ENCODE measurements around the gene GBA2. TPM values are rescaled to one million over a fixed set of nuclear protein-coding genes. Genes with fewer than 3 reads are reported as not detected.

The GBA2 gene
- total RNA-seq, 4 donors from 2014 or later = 53.7 to 83.3 (median 65.0) TPM

DNA sequence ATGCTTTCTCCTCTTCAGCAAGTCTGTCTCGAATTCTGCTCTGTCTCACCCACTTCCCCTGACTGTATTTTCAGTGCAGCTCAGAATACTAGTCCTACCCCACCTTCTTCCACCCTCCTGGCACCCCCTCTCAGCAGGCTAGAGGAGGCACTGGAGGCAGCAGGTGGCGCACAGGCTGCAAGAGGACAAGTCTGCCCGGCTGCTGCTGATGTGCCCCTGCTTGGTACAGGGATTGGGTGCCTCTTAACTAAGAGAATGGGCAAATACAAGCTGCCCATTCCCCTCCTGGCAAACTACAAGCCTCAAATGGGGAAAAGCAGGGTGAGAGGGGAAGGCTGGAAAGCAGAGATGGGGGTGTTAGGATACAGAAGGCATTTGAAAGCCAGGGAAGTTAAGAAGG lies 22.1 kb downstream of the GBA2 start:
- no peak overlapping the region for H3K4me3 ChIP-seq (ENCODE audit: low read depth, poor library complexity, severe bottlenecking)
- 49 to 66% methylated on average over 3 of the region's 3 CpGs for WGBS, 2 donors
- DNase-seq (ENCODE audit: low spot score in 2 of 2) = no peak
- no peak for TF ChIP-seq POLR2A (IDR thresholded peaks at IDR 0.05)
- TF ChIP-seq, protein P1, sequence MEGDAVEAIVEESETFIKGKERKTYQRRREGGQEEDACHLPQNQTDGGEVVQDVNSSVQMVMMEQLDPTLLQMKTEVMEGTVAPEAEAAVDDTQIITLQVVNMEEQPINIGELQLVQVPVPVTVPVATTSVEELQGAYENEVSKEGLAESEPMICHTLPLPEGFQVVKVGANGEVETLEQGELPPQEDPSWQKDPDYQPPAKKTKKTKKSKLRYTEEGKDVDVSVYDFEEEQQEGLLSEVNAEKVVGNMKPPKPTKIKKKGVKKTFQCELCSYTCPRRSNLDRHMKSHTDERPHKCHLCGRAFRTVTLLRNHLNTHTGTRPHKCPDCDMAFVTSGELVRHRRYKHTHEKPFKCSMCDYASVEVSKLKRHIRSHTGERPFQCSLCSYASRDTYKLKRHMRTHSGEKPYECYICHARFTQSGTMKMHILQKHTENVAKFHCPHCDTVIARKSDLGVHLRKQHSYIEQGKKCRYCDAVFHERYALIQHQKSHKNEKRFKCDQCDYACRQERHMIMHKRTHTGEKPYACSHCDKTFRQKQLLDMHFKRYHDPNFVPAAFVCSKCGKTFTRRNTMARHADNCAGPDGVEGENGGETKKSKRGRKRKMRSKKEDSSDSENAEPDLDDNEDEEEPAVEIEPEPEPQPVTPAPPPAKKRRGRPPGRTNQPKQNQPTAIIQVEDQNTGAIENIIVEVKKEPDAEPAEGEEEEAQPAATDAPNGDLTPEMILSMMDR (IDR thresholded peaks at IDR 0.05) = no peak
- intact Hi-C loops (cut with DNase I; ENCODE audit: low total_unique reads) = loop anchor here (10.0 kb wide), 1 partner anchor 52 kb away; the partner anchor contains the start of gene CA9

DNA sequence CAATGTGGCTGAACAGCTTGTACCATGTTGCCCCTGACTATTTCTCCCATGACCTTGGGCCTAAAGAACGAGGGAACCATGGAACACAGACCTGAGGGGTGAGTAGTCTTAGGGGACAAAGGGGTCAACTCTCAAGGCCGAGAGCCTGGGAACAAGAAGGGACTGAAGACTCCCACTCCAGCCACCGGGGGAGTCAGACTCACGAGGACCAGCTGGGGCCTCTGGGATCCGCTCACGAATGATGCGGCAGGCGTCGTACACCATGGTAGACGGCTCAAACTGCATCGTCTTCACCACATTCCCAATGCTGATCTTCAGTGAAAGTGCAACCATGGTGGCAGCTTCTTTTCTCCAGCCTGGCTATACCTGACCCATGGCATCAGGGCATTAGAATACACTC lies 23.7 kb downstream of the GBA2 start:
- WGBS, 2 donors = 92 to 94% methylated on average over 11 of the region's 11 CpGs
- no peak for DNase-seq (ENCODE audit: low spot score in 2 of 2)
- intact Hi-C loops (cut with DNase I; ENCODE audit: low total_unique reads) = loop anchor here (10.0 kb wide), 1 partner anchor 51 kb away; the partner anchor contains the start of gene CA9
- H3K4me3 ChIP-seq (ENCODE audit: low read depth, poor library complexity, severe bottlenecking) = no peak overlapping the region
- TF ChIP-seq POLR2A (IDR thresholded peaks at IDR 0.05) = no peak
- TF ChIP-seq, protein P1 (IDR thresholded peaks at IDR 0.05) = no peak

DNA sequence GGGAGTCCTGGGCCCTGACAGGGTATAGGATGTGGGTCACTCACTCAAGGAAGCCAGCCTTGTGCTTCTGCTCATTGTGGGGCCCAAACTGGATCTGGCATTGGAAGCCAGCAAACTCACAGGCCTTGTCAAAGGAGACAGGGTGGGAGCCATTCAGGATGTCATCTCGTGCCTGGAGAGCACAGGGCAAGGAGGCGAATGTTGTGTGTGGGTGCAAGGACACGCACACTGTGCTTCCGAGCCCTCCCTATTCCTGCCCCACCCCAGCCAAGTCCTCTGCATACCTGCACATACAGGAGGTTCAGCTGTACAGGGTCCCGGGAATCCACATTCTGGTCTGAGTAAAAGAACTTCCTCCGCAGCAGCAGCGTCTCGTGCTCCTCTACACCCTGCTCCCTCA lies 25.1 kb downstream of the GBA2 start:
- 93 to 97% methylated on average over 8 of the region's 8 CpGs for WGBS, 2 donors
- no peak overlapping the region for H3K4me3 ChIP-seq (ENCODE audit: low read depth, poor library complexity, severe bottlenecking)
- no peak for TF ChIP-seq POLR2A (IDR thresholded peaks at IDR 0.05)
- TF ChIP-seq, protein P1 (IDR thresholded peaks at IDR 0.05) = no peak
- intact Hi-C loops (cut with DNase I; ENCODE audit: low total_unique reads) = loop anchor here (10.0 kb wide), 1 partner anchor 49 kb away; the partner anchor contains the start of gene CA9
- DNase-seq (ENCODE audit: low spot score in 2 of 2) = no peak

DNA sequence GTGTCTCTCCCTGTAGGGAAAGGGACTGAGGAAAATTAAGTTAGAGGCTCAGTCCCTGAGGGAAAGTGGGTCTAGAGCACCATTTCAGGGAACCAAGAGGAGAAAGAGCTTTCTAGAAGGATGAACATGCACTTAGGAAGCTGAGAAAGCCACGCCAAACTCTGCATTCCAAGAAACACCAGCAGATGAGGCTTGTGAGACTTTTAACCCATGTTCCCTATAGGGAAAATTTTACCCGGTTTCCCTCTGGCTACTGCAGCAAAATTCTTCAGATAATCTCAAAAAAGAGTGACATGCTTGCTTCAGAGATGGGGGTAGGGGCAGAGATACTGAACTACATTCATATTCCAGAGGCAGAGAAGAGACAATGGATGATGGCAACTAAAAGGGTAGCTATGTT lies 25.6 kb downstream of the GBA2 start:
- intact Hi-C loops (cut with DNase I; ENCODE audit: low total_unique reads) = loop anchor here (10.0 kb wide), 1 partner anchor 49 kb away; the partner anchor contains the start of gene CA9
- H3K4me3 ChIP-seq (ENCODE audit: low read depth, poor library complexity, severe bottlenecking) = no peak overlapping the region
- TF ChIP-seq POLR2A (IDR thresholded peaks at IDR 0.05) = no peak
- TF ChIP-seq, protein P1 (IDR thresholded peaks at IDR 0.05) = no peak
- DNase-seq (ENCODE audit: low spot score in 2 of 2) = no peak
- WGBS, 2 donors = 84 to 89% methylated on average over 2 of the region's 2 CpGs

DNA sequence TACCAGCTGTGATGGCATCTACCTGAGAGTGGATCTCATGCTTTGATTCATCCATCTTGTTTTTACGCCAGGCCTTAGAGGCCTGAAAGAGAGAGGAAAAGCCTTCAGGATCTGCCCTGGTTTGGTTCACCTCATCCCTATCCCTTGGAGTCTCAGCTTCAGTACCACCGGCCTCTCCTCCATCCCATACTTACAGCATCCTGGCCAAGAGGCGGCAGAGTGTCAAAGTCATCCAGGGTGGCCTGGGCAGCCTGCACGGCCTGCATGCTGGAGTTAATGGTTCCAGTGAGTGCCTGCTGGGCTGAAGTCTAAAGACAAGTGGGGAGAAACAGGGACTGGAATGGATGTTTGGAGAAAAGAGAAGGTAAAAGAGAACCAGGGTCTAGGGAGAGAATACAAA lies 29.5 kb downstream of the GBA2 start:
- TF ChIP-seq, protein P1 (IDR thresholded peaks at IDR 0.05) = no peak
- 96% methylated on average over 4 of the region's 4 CpGs for WGBS, 2 donors
- H3K4me3 ChIP-seq (ENCODE audit: low read depth, poor library complexity, severe bottlenecking) = no peak overlapping the region
- DNase-seq (ENCODE audit: low spot score in 2 of 2) = no peak
- intact Hi-C loops (cut with DNase I; ENCODE audit: low total_unique reads) = no loop called here
